Naive thymus-derived CD4-positive, alpha-beta T cell (primary cell): ENCODE data around the gene TRMT112. TPM values are rescaled to one million over a fixed set of nuclear protein-coding genes. Genes with fewer than 3 reads are reported as not detected.

Source experiments
- ATAC-seq: fragments of 150-1000 bp; cut with Tn5 transposase; 2 replicates; pipeline ENCODE4 v1.10.0; 2021; ENCODE audit warnings: mild to moderate bottlenecking, moderate library complexity
- CTCF ChIA-PET: fragments of 350-600 bp; sonication (Branson Sonifier 250); formaldehyde crosslinking; loops from one replicate; lab custom pipeline; 2021; ENCODE audit warnings: antibody characterized with exemption; lab: Charles Lee
- POLR2A ChIA-PET: fragments of 350-600 bp; sonication (Branson Sonifier 250); formaldehyde crosslinking; loops from one replicate; lab custom pipeline; 2021; ENCODE audit warnings: antibody characterized with exemption, inconsistent platforms; lab: Charles Lee
- DNase-seq, 9 donors: peaks; one replicate each; pipeline versions ENCODE4 v3.0.0 to v3.0.0-alpha.2; 2020 to 2022; ENCODE audit warnings: mixed read lengths in 1 of 9
- H3K27ac ChIP-seq: one replicate; pipeline ENCODE4 v1.7.0; 2013; ENCODE audit warnings: mild to moderate bottlenecking, low read depth, low read length, moderate library complexity
- H3K27me3 ChIP-seq, 2 donors: one replicate each; pipeline ENCODE4 v1.7.0; 2013; ENCODE audit warnings: low read length in 2 of 2, mild to moderate bottlenecking in 2 of 2, moderate library complexity in 2 of 2; ENCODE audit not compliant: control insufficient read depth in 2 of 2, insufficient read depth in 2 of 2
- H3K36me3 ChIP-seq, 3 experiments: 1 replicate in 2 of 3; 2 replicates in 1 of 3; pipeline ENCODE4 v1.7.0; 2013; ENCODE audit warnings: low read length in 3 of 3, mild to moderate bottlenecking in 3 of 3, moderate library complexity in 1 of 3; ENCODE audit not compliant: insufficient read depth in 3 of 3, control insufficient read depth in 2 of 3
- H3K4me1 ChIP-seq, 2 donors: one replicate each; pipeline ENCODE4 v1.7.0; 2013; ENCODE audit warnings: low read length in 2 of 2, mild to moderate bottlenecking in 2 of 2, moderate library complexity in 1 of 2; ENCODE audit not compliant: control insufficient read depth in 2 of 2, insufficient read depth in 2 of 2
- H3K4me3 ChIP-seq: 2 replicates; pipeline ENCODE4 v1.7.0; 2013; ENCODE audit warnings: mild to moderate bottlenecking, low read length
- H3K9me3 ChIP-seq, 3 experiments: 1 replicate in 2 of 3; 2 replicates in 1 of 3; pipeline ENCODE4 v1.7.0; 2013; ENCODE audit warnings: low read length in 3 of 3; ENCODE audit not compliant: control insufficient read depth in 2 of 3
- H3K27ac Mint-ChIP-seq, 9 donors: one replicate each; pipeline ENCODE4 v1.8.0; 2020 to 2022; ENCODE audit warnings: mixed read lengths in 9 of 9, mild to moderate bottlenecking in 8 of 9, moderate library complexity in 5 of 9, inconsistent platforms in 2 of 9
- H3K27me3 Mint-ChIP-seq, 5 donors: one replicate each; pipeline ENCODE4 v1.8.0; 2021 to 2022; ENCODE audit warnings: mixed read lengths in 5 of 5, mild to moderate bottlenecking in 1 of 5
- H3K36me3 Mint-ChIP-seq, 5 donors: one replicate each; pipeline ENCODE4 v1.8.0; 2020 to 2022; ENCODE audit warnings: mixed read lengths in 5 of 5, mild to moderate bottlenecking in 3 of 5, inconsistent platforms in 1 of 5
- H3K4me1 Mint-ChIP-seq, 7 donors: one replicate each; pipeline ENCODE4 v1.8.0; 2020 to 2022; ENCODE audit warnings: mixed read lengths in 7 of 7, mild to moderate bottlenecking in 3 of 7, inconsistent platforms in 1 of 7
- H3K4me3 Mint-ChIP-seq, 10 donors: one replicate each; pipeline ENCODE4 v1.8.0; 2020 to 2022; ENCODE audit warnings: mild to moderate bottlenecking in 10 of 10, mixed read lengths in 10 of 10, moderate library complexity in 6 of 10, inconsistent platforms in 2 of 10
- H3K9me3 Mint-ChIP-seq, 11 donors: one replicate each; pipeline ENCODE4 v1.8.0; 2020 to 2022; ENCODE audit warnings: mixed read lengths in 11 of 11, mild to moderate bottlenecking in 4 of 11, inconsistent platforms in 1 of 11, moderate library complexity in 1 of 11
- intact Hi-C, 2 donors: fragments of 100-400 bp; cut with micrococcal nuclease; formaldehyde crosslinking; loops; one replicate each; pipeline ENCODE4 v1.15.1; 2023
- polyA plus RNA-seq, 2 donors: library from polyadenylated mRNA; unstranded; fragments of 300-500 nt; fragmentation: Illumina TruSeq; gene quantifications; one replicate each; pipeline ENCODE4 v1.2.3, GENCODE V29; 2021
- total RNA-seq, 6 experiments: library from RNA in 5 of 6; stranded (reverse) in 5 of 6; gene quantifications; 1 replicate in 5 of 6; 2 replicates in 1 of 6; pipeline ENCODE4 v1.2.3 and lab custom pipeline; 2021 to 2026

The TRMT112 gene
- total and polyA plus RNA-seq, 7 experiments from 2014 or later = 90.9 to 613 (median 166) TPM

DNA sequence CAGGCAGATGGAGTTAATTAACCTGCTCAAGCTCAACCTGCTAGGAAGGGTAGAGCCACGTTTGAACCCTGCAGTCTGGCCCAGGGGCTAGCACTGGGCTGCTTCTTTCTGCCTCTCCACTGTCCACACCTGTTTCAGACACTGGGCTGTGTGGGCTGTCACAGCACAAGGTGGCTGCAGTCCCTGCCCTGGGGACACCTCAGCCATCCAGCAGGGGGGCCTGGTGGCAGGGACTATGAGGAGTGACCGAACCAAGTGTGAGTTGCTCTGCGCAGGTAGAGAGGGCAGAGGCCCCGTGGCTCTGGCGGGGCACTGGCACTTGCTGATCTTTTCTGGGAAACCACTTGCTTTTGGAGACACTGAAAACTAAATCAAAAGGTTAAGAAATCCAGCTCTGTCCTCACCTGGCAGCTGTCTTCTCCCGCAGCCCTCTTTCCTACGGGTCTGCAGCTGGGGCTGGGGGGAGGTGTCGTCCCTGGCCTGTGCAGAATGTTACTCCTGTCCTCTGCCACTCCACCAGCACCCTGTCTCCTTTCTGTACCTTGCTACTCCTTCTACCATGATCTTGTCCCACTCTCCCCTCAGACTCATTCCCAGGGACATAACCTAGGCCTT, 38.7 kb downstream of the TRMT112 start:
- Histone ChIP-seq H3K36me3 (peaks cover 0 to 26% (median 0%) of the 10 kb centered on the region in 3 experiments), H3K27me3 (no peaks in the 10 kb centered on the region), H3K9me3 (no peaks in the 10 kb centered on the region), H3K4me1 (peaks cover 1 to 6% of the 10 kb centered on the region in 2 donors), H3K4me3 (no peak overlapping the region), H3K27ac (no peak overlapping the region)
- H3K27ac Mint-ChIP-seq = no peak overlapping the region
- intact Hi-C loops = no loop called here
- ATAC-seq (no peak), DNase-seq (no peak)
- ChIA-PET POLR2A (interaction anchor here (7.1 kb wide), 1 partner anchor 7 kb away, joined by 104 read pairs; no protein-coding TSS in a partner anchor), CTCF (interaction anchor here (1.4 to 1.6 kb wide), 2 partner anchors 22 to 74 kb away, joined by 3 to 4 read pairs; partner anchors contain the start of gene CATSPERZ)
- H3K36me3 Mint-ChIP-seq = peaks cover 0 to 11% (median 5%) of the 10 kb centered on the region in 5 donors
- H3K9me3 Mint-ChIP-seq = peaks cover 0 to 2% (median 0%) of the 10 kb centered on the region in 11 donors
- H3K4me1 Mint-ChIP-seq = peaks cover 0 to 13% (median 8%) of the 10 kb centered on the region in 7 donors
- H3K27me3 Mint-ChIP-seq = no peaks in the 10 kb centered on the region
- peak overlapping the region in 1 of 10 donors; percentile 51 for H3K4me3 Mint-ChIP-seq

DNA sequence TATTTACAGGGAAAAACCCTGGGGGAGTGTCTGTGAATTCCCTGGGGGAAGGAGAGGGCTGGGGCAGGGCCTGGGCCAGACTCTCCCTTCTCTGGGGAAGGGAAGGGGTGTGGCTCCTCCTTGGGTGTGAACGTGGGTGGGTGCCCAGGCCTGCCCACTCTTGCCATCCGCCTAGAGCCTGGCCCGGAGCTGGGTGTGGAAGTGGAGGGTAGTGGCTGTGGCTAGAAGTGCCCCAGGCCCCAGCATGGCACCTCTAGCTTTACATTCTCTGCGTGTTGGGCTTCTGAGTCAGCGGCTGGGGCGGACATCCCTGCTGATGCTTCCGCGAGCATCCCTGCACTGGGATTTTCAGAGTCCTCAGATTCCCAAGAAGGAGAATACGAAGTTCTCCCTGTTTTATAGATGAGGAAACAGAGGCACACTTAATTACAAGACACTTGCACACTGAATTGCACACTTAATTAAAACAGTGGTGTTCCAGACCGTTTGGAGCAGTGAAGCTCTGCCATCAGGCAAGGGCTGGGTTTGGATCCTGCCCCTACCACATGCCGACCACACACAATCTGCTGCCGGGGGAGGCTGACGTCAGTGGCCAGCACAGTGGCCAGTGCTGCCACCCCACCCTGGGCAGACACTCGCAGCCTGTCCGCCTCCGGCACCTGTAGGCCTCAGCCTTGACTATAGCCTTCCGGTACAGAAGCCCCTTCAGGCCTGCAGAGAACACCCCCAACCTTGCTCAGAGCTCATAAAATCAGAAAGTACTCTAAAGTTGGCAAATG, 40.5 kb downstream of the TRMT112 start:
- Mint-ChIP-seq H3K27ac (no peak overlapping the region), H3K4me3 (no peak overlapping the region), H3K27me3 (no peaks in the 10 kb centered on the region), H3K36me3 (peaks cover 0 to 11% (median 5%) of the 10 kb centered on the region in 5 donors), H3K4me1 (peaks cover 0 to 12% (median 5%) of the 10 kb centered on the region in 7 donors), H3K9me3 (peaks cover 0 to 3% (median 0%) of the 10 kb centered on the region in 11 donors)
- no peaks in the 10 kb centered on the region for H3K27me3 ChIP-seq
- DNase-seq (no peak), ATAC-seq (no peak)
- no peak overlapping the region for H3K27ac ChIP-seq
- H3K36me3 ChIP-seq = peaks cover 0 to 21% (median 0%) of the 10 kb centered on the region in 3 experiments
- ChIA-PET CTCF (interaction anchor here (1.4 to 1.5 kb wide), 2 partner anchors 24 to 72 kb away, joined by 3 read pairs; no protein-coding TSS in a partner anchor), POLR2A (interaction anchor here (0.6 kb wide), 1 partner anchor 1679 kb away, joined by 3 read pairs; no protein-coding TSS in a partner anchor)
- no peak overlapping the region for H3K4me3 ChIP-seq
- no peaks in the 10 kb centered on the region for H3K9me3 ChIP-seq
- intact Hi-C loops = no loop called here
- no peaks in the 10 kb centered on the region for H3K4me1 ChIP-seq

DNA sequence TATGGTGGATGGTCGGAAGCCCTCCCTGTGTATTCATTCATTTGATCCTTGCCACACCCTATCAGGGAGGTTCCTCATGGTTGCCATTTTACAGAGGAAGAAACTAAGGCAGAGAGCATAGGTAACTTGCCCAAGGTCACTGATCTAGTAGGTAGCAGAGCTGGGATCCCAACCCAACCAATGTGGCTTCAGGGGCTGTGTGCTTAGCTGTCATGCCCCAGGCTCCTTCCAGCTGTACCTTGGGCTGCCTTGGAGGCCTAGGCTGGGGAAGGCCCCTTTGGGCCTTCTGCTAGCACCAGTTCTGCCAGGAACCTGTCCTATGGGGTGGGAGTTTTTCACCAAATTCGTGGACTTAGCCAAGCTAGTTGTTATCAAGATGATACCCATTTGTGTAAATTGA, 41.5 kb downstream of the TRMT112 start:
- Mint-ChIP-seq H3K27ac (no peak overlapping the region), H3K27me3 (no peaks in the 10 kb centered on the region), H3K4me3 (no peak overlapping the region), H3K4me1 (peaks cover 0 to 12% (median 5%) of the 10 kb centered on the region in 7 donors), H3K36me3 (peaks cover 0 to 5% (median 5%) of the 10 kb centered on the region in 5 donors), H3K9me3 (peaks cover 0 to 11% (median 0%) of the 10 kb centered on the region in 11 donors)
- ATAC-seq (no peak), DNase-seq (no peak)
- H3K36me3 ChIP-seq = peaks cover 0 to 24% (median 0%) of the 10 kb centered on the region in 3 experiments
- ChIA-PET CTCF (interaction anchor here (1.5 kb wide), 1 partner anchor 25 kb away, joined by 3 read pairs; no protein-coding TSS in a partner anchor), POLR2A (no interaction called here)
- intact Hi-C loops = no loop called here
- H3K27ac ChIP-seq = no peak overlapping the region
- H3K9me3 ChIP-seq = no peaks in the 10 kb centered on the region
- H3K27me3 ChIP-seq = no peaks in the 10 kb centered on the region
- H3K4me1 ChIP-seq = no peaks in the 10 kb centered on the region
- H3K4me3 ChIP-seq = no peak overlapping the region

DNA sequence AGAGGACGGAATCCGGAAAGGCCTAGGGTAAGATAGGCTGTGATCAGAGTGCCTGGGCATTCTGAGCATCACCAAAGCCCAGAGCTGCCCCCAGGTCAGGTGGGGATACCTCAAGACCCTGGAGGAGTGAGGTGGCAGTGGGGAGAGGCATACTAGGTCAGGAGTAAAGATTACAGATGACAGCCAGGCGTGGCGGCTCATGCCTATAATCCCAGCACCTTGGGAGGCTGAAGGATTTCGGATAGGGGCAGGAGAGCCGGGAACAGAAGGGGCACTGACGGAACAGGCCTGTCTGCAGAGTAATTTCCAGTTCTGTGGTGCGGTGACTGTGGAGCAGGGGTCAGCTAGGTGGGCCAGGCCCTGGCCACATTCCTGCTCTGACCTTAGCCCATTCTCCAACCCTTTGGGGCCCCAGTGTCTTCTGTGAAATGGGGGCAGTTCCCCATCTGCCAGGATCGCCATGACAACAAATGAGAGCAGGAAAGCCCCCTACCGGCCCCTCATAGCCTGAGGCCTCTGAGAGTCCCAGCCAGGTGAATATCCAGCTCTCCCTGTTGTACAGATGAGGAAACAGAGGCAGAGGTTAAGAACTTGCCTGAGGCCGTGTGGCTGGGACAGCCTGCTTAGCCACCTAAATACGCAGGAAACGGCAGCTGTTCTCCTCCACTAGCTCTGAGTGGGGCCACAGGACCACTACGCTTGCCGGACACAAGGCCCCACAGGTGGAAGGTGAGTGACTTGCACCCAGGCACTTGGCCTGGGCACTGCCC, 42.1 kb downstream of the TRMT112 start:
- Mint-ChIP-seq H3K36me3 (peaks cover 0 to 5% (median 5%) of the 10 kb centered on the region in 5 donors), H3K4me1 (peaks cover 0 to 15% (median 6%) of the 10 kb centered on the region in 7 donors), H3K9me3 (peaks cover 0 to 16% (median 0%) of the 10 kb centered on the region in 11 donors), H3K27ac (no peak overlapping the region), H3K27me3 (no peaks in the 10 kb centered on the region), H3K4me3 (peak overlapping the region in 1 of 10 donors; percentile 56)
- CTCF ChIA-PET = interaction anchor here (1.5 kb wide), 1 partner anchor 25 kb away, joined by 3 read pairs; no protein-coding TSS in a partner anchor
- no peak overlapping the region for H3K4me3 ChIP-seq
- H3K27ac ChIP-seq = no peak overlapping the region
- no peaks in the 10 kb centered on the region for H3K27me3 ChIP-seq
- H3K36me3 ChIP-seq = peaks cover 0 to 24% (median 0%) of the 10 kb centered on the region in 3 experiments
- intact Hi-C loops = no loop called here
- no peaks in the 10 kb centered on the region for H3K4me1 ChIP-seq
- no peaks in the 10 kb centered on the region for H3K9me3 ChIP-seq
- POLR2A ChIA-PET = interaction anchor here (1.0 kb wide), 1 partner anchor 9 kb away, joined by 3 read pairs; the partner anchor contains the start of gene BAD
- DNase-seq (no peak), ATAC-seq (no peak)

DNA sequence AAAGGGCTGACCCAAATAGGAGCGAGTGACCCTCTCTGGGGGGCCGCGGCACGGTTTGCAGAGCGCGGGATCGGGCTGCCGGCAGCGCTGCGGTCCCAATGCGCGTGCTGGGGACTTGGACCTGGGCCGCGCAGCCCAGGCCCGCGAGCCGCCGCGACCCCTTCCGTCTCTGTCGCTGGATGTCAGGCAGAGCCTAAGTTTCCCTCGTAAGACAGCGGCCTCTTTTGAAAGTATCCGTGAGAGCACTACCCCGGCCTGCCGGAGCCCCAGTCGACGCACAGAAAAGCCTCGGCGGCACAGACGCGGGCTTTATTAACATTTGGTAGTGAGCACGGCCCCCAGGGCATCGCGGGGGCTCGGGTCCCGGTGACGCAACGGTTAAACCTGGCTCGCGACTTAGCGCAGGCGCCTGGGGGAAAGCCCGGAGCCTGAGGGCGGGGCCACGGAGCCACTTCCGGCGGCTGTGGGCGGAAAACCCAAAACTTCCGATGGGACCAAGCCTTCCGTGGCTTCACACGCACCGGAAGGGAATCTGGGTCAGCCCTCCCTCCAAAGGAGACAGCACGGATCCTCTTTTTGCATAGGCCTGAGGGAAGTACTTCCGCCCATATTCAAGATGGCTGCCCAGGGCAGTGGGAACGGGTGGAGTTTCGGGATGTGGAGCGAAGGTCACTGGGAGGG, 47.7 kb downstream of the TRMT112 start:
- H3K9me3 ChIP-seq = no peaks in the 10 kb centered on the region
- peak overlapping the region; percentile 91 for H3K4me3 ChIP-seq
- Mint-ChIP-seq H3K4me3 (peak overlapping the region; percentile 95 to 100 (median 98)), H3K9me3 (peaks cover 0 to 15% (median 0%) of the 10 kb centered on the region in 11 donors), H3K36me3 (peaks cover 0 to 6% (median 0%) of the 10 kb centered on the region in 5 donors), H3K27me3 (no peaks in the 10 kb centered on the region), H3K27ac (peak overlapping the region; percentile 94 to 99 (median 99)), H3K4me1 (peaks cover 8 to 29% (median 24%) of the 10 kb centered on the region in 7 donors)
- H3K27ac ChIP-seq = peak overlapping the region; percentile 95
- POLR2A ChIA-PET = interaction anchor here (0.6 to 7.0 kb wide), 19 partner anchors 13 to 1229 kb away, joined by 3 to 154 read pairs (median 5); partner anchors contain the start of genes BAD, CATSPERZ, CCDC88B and ESRRA
- H3K4me1 ChIP-seq = peaks cover 8 to 10% of the 10 kb centered on the region in 2 donors
- intact Hi-C loops = loop anchor here (1.0 to 2.0 kb wide), 15 partner anchors 16 to 599 kb away; partner anchors contain the start of genes CCDC88B (in 2 of the 2), DNAJC4 (in 2 of the 2), ESRRA (in 2 of the 2) and FKBP2 (in 2 of the 2)
- peak; percentile 82 for ATAC-seq
- CTCF ChIA-PET = interaction anchor here (0.5 to 5.8 kb wide), 9 partner anchors 12 to 64 kb away, joined by 3 to 66 read pairs (median 4); partner anchors contain the start of genes FERMT3, PLCB3, PRDX5 and TRMT112
- no peaks in the 10 kb centered on the region for H3K27me3 ChIP-seq
- DNase-seq = peak; percentile 89 to 98 (median 98)
- H3K36me3 ChIP-seq = peaks cover 0 to 7% (median 0%) of the 10 kb centered on the region in 3 experiments
